ENCODE measurements around the gene PNCK.
A peak's percentile ranks its signal among the peaks of the same experiment; 100 is the strongest.
"Not testable (repeated sequence)": the region's sequence is repeated elsewhere in the genome, so short reads cannot be mapped to it uniquely, and the experiment has no call there.

Gene PNCK

GRCh38 chrX:153697924-153698865 lies 24.6 kb upstream of the PNCK start:
- no peak for DNase-seq

- not testable (repeated sequence) for DNase-seq
These were observed 23.5 kb upstream of the PNCK start for GRCh38 chrX:153696986-153697722.

DNA sequence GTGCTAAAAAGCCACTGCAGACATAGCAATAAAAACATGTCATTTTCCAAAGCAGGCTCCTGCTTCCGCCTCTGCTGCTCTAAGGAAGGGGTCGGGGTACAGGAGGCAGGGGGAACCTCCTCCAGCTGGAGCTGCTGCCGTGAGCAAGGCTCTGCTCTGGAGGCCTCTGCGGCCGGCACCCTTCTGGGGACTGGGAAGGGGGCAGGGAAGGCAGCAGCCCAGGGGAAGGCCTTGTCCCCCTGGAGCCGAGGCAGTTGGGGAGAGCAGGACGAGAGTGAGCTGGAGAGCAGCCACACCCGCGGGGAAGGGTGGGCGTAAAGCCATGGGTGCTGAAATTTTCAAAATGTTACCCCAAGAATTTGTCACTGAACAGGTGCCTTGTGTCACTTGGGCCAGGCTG lies 22.9 kb upstream of the PNCK start:
- not testable (repeated sequence) for DNase-seq

DNA sequence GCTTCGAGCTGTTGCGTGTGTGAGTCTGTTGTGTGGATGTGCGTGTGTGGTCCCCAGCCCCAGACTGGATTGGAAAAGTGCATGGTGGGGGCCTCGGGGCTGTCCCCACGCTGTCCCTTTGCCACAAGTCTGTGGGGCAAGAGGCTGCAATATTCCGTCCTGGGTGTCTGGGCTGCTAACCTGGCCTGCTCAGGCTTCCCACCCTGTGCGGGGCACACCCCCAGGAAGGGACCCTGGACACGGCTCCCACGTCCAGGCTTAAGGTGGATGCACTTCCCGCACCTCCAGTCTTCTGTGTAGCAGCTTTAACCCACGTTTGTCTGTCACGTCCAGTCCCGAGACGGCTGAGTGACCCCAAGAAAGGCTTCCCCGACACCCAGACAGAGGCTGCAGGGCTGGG lies 22.5 kb upstream of the PNCK start:
- DNase-seq = no peak

DNA sequence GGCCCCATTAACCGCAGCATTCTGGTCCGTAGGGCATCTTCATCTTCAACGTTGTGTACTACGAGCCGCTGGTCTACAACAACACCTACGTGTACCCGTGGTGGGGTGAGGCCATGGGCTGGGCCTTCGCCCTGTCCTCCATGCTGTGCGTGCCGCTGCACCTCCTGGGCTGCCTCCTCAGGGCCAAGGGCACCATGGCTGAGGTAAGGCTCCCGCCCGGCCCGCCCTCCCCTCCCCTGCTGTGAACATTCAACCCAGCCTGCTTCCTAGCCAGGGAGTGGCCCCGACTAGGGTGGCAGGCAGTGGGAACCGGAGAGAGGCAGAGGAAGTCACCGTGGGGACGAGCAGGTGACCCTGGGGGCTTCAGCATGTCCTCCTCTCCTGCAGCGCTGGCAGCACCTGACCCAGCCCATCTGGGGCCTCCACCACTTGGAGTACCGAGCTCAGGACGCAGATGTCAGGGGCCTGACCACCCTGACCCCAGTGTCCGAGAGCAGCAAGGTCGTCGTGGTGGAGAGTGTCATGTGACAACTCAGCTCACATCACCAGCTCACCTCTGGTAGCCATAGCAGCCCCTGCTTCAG lies 21.2 kb upstream of the PNCK start:
- DNase-seq = no peak

DNA sequence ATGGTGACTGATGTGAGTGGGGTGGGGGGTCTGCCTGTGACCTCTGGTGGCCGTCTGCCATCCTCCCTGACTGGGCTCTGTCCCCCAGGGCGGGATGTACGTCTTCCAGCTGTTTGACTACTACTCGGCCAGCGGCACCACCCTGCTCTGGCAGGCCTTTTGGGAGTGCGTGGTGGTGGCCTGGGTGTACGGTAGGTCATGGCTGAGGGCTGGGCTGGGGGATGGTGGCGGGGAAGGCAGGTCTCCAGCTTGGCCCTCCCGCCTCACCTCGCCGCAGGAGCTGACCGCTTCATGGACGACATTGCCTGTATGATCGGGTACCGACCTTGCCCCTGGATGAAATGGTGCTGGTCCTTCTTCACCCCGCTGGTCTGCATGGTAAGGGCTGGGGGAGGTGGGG lies 20.6 kb upstream of the PNCK start:
- not testable (repeated sequence) for DNase-seq

DNA sequence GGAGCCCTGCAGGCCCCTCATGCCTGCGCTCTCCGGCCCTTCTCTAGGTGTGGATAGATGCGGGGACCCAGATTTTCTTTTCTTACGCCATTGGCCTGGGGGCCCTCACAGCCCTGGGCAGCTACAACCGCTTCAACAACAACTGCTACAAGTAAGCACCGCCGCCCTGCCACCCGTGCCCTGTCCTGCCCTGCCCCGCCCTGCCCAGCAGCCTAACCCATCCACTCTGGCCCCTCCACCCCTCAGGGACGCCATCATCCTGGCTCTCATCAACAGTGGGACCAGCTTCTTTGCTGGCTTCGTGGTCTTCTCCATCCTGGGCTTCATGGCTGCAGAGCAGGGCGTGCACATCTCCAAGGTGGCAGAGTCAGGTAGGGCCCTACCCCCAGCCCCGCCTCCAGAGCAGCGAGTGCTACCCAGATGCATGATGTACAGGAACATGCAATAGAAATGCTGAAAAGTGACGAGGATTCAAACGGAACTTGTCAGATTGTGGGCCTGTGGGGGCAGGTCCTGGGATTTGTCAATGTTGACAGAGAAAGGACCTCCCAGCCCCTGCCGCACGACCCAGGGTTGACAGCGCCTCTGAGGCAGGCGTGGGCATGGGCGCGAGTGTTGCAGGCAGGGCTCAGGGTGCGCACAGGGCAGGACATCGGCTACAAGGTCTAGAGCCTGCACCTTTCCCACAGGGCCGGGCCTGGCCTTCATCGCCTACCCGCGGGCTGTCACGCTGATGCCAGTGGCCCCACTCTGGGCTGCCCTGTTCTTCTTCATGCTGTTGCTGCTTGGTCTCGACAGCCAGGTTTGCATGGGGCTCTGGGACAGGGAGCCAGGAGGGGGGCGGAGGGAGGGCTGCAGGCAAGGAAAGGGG lies 19.8 kb upstream of the PNCK start:
- DNase-seq = no peak

- no peak for DNase-seq
These were observed 19.1 kb upstream of the PNCK start for GRCh38 chrX:153692611-153693156.

DNA sequence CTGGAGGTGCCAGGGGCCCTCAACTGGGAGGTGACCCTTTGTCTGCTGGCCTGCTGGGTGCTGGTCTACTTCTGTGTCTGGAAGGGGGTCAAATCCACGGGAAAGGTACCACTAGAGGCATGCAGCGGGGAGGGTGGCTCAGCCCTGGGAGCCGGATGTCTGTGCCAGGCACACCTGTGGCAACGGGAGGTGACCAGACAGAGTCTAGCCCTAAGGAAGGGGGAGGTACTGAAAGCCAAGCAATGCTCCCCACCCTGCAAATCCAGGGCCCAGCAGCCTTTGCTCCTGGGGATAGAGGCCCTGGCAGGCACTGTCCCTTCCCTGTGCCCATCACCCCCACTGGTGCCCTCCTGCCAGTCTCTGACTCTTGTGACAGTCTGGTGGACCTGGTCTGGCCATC lies 18.4 kb upstream of the PNCK start:
- DNase-seq = no peak

DNA sequence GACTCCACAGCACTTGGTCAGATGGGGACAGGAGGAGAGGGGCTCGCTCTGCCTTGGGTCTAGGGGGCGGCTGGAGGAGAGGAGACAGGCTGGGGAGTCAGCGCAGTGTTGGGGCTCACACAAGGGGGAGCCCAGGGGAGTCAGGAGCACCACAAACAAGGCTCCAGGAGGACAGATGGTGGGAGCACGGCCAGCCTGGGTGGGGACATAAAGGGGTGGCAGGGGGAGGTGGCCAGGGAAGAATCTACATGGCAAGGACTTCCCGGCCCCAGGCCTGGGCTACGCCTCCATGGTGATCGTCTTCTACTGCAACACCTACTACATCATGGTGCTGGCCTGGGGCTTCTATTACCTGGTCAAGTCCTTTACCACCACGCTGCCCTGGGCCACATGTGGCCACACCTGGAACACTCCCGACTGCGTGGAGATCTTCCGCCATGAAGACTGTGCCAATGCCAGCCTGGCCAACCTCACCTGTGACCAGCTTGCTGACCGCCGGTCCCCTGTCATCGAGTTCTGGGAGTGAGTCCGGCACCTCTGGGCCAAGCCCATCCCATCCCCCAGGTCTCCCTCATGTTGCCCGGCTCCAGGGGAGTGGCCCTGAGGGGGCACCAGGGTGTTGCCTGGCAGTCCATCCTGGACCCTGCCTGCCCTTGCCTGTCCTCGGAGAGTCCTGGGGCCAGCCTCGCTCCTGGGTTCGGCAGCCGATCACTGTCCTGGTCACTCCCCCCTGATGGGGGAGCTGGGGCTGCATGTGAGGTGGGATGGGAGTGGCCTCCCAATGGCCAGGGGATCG lies 17.6 kb upstream of the PNCK start:
- DNase-seq = not testable (repeated sequence)

GRCh38 chrX:153690466-153690865 lies 16.9 kb upstream of the PNCK start:
- no peak for DNase-seq

DNA sequence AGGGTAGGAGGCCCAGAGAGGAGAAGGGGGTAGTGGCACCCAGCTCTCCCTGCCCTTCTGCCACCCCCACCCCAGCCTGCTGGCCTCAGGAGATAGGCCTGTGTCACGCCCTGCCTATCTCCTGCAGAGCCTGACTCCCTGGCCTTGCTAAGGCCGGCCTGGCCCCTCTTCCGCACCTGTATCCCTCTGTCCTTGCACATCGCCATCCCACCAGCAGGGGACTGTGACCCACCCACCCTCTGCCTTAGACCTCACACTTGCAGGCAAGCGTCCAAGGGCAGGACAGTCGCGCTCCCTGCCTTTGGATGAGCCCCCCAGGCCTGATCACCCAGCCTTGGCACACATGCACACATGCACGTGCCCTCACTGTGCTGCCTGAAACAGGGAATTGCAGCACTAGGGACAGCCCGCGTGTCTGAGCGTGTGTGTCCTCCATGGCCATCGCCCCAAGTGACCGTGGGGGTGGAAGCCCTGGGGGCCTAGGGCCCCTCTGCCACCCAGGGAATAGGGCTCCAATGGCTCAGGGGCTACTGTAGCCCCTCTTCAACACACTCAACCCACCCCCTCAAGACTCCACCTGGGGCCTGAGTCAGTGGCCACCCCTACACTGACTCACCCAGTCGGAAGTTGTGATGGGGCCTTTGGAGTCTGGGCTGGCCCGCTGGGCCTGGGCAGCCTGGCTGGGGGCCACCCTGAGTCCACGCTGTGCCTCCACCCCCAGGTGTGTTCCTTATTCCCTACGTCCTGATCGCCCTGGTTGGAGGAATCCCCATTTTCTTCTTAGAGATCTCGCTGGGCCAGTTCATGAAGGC lies 16.2 kb upstream of the PNCK start:
- no peak for DNase-seq

DNA sequence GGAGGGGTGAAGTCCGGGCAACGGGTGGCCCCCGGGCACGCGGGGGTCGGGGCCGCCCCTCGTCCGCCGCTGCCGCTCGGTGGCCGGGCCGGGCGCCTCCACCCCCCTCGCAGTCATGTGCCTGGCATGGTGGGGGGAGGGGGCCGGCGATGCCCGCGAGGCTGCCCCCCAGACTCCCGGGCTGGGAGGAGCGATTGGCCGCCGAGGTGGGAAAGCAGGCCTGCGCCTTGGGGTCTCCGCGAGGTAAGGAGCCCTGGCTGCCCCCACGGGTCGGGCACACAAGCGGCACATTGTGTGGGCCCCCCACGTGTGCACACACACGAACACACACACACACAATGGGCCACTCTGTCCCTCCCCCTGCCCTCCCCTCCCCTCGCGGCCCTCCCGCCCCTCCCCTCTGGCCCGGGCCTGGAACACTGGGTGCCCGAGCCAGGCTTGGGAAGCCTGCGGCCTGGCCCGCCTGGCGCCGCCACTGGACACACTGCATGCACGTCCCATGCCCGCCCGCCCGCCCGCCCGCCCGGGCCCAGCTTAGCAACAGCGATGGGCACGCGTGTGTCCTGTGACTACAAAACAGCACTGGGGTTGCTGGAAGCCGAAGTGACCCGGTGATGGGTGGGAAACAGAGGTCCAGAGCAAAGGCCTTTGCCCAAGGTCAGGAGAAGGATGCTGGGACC lies 15.4 kb upstream of the PNCK start:
- DNase-seq = peak; percentile 64

- DNase-seq = no peak
These were observed 14.9 kb upstream of the PNCK start for GRCh38 chrX:153688506-153688905.

- DNase-seq = no peak
These were observed 14.5 kb upstream of the PNCK start for GRCh38 chrX:153688071-153688470.

GRCh38 chrX:153687121-153688039 lies 13.8 kb upstream of the PNCK start, which contains the start of gene SLC6A8:
Gene SLC6A8 (plus strand): TSS chrX:153687926. CDS start chrX:153688575, 649 bp downstream.
- DNase-seq = peak; percentile 82

DNA sequence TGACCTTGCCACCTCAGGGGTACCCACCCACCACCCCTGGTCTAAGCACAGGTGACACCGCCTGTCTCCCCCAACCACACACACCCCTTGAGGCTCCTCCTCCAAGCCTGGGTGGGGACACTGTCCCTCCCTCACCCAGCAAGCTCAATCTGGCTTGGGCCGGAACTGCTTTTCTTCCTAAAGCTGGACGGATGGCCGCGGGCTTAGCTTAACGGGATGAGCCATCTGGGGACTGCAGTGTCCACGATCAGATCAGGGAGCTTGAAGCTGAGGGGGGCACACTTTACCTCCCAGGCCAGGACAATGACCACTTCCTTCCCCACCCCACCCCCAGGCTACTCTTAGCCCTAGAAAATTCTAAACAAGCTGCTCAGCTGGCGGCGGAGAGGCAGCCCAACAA lies 13.1 kb upstream of the PNCK start:
- DNase-seq = no peak

Measured in left hindlimb (tissue), 1 donor.